ENCODE data around the gene BSN.
"Not testable (repeated sequence)": the region's sequence is repeated elsewhere in the genome, so short reads cannot be mapped to it uniquely, and the experiment has no call there.

BSN gene

DNA sequence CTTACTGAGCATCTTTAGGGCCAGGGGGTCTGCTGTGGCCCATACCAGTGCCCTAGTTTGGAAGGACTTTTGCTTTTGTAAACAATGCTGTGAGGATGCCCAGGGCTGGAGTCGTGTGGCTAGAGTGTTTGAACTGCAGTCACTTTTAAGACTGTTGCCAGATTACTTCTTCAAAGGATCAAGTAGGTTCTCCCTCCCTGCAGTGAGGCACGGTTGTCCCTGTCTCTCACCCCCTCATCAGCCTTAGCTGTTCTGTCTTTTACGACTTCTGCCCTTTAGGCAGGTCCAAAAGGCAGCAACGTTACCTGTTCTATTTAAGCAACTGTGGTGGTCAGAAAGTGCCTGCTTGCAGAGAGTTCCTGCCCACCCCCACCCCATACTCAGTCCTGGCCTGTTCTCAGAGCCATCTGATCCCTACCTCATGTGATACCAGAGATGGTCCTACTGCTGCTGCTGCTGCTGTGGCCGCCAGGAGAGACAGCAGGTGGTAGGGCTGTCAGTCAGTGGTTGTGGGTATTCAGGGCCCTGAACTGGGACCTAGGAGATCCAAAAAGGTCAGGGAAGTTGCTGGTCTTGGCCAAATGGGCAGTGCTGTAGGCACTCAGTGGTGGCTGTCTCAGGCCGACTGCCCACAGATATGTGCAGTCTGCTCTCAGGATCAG, 140.3 kb downstream of the BSN start:
- H3K4me3 ChIP-seq (replicated peaks; ENCODE audit: low read depth, low read length); DNase-seq (ENCODE audit: extremely low read depth, low read depth): not testable (repeated sequence)

DNA sequence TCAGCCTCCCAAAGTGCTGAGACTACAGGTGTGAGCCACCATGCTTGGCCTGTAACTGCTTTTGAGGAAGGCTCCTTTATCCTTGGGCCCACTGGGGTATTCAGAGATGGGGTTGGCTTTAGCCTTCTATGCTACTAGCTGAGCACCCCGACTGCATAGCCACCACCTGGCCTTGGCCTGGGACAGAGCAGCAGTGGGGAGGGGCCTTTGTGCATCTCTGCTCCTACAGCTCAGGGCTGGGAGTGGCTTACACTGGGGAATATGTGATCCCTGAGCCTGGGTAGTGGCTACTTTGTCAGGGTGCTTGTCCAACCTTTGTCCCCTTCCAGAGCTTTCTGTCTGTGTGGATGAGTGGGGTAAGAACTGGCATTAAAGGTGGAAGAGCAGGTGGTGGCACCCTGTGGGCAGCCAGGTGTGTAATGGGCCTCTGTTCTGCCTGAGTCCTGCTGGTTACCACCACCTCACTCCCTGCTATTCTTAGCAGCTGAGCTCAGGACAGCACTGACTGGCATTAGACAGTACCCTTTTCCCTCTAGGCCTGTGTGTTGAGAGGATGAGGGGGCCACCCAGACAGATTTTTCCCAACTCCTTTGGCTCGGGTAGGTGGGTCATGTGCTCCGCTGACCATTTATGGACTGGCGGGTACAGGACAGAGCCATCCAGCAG, 141.2 kb downstream of the BSN start:
- DNase-seq (ENCODE audit: extremely low read depth, low read depth); H3K4me3 ChIP-seq (replicated peaks; ENCODE audit: low read depth, low read length): not testable (repeated sequence)

DNA sequence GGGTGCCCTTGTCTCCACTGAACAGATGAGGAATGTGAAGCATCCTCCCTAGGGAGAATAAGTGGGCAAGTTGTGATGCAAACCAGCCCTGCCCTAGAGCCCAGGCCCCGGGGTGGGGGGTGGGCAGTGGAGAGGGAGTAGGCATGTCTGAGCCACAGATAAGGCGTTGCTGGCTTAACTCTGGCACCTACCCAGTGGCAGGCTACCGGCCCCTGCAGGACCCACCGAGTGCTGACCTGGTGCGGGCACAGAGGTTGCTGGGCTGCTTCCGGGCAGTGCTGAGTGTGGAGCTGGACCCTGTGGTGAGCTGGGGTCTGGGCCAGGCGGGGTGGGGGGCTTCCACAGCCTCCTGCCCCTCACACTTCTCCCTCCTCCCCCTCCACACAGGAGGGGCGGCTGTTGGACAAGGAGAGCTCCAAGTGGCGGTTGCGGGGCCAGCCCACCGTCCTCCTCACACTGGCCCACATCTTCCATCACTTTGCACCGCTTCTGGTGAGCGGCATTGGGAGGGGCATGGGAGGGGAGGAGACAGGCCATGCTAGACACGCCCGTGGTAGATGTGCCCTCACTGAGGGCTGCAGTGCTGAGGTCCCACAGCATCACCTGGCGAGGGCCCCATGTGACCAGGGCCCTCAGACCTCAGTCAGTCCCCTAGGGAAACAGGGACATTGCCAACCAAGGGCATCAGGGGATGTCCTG, 145.2 kb downstream of the BSN start:
- no peak for DNase-seq (ENCODE audit: extremely low read depth, low read depth)
- TF ChIP-seq, protein P1, sequence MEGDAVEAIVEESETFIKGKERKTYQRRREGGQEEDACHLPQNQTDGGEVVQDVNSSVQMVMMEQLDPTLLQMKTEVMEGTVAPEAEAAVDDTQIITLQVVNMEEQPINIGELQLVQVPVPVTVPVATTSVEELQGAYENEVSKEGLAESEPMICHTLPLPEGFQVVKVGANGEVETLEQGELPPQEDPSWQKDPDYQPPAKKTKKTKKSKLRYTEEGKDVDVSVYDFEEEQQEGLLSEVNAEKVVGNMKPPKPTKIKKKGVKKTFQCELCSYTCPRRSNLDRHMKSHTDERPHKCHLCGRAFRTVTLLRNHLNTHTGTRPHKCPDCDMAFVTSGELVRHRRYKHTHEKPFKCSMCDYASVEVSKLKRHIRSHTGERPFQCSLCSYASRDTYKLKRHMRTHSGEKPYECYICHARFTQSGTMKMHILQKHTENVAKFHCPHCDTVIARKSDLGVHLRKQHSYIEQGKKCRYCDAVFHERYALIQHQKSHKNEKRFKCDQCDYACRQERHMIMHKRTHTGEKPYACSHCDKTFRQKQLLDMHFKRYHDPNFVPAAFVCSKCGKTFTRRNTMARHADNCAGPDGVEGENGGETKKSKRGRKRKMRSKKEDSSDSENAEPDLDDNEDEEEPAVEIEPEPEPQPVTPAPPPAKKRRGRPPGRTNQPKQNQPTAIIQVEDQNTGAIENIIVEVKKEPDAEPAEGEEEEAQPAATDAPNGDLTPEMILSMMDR (IDR thresholded peaks at IDR 0.05; ENCODE audit: low read depth, low read length, missing control alignments) = no peak
- H3K4me3 ChIP-seq (replicated peaks; ENCODE audit: low read depth, low read length) = no peak overlapping the region

DNA sequence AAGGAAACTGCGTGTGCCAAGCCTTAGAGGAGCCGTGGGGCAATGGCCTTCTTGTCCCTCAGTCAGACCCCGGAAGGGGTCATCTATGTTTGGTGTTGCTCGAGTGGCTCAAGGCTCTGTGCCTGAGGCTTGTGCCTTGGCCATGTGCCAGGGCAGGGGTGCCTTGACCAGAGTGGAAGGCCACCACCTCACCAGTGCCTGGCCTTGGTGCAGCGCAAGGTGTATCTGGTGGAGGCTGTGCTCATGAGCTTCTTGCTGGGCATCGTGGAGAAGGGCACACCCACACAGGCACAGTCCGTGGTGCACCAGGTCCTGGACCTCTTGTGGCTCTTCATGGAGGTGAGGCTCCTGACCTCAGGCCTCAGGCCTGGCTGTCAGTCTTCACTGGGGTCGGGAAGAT, 145.7 kb downstream of the BSN start:
- no peak overlapping the region for H3K4me3 ChIP-seq (replicated peaks; ENCODE audit: low read depth, low read length)
- TF ChIP-seq, protein P1 (IDR thresholded peaks at IDR 0.05; ENCODE audit: low read depth, low read length, missing control alignments) = no peak
- no peak for DNase-seq (ENCODE audit: extremely low read depth, low read depth)

DNA sequence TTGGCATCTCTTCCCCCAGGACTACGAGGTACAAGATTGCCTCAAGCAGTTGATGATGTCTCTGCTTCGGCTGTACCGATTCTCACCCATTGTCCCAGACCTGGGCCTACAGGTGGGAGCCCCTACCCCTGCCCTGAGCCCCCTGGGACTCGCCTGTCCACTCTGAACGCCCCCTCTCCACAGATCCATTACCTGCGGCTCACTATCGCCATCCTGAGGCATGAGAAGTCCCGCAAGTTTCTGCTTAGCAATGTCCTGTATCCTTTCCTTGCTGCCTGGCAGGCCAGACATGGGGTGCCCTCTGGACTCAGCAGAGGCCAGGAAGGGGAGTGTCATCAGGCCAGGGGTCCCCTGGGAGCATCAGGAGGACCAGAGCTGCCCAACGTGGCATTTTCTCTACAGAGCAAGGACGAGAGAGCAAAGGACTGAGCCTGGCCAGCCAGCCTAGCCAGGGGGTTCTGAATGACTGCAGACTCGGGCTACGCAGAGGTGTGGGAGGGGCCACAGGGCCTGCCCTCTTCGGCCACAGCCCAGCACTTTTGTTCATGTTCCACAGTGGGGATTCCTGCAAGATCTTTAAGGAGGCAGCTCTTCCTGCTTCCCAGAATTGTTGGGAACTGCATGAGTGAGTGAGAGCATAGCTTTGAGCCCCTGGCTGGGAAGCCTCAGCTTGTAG, 146.3 kb downstream of the BSN start:
- no peak overlapping the region for H3K4me3 ChIP-seq (replicated peaks; ENCODE audit: low read depth, low read length)
- no peak for DNase-seq (ENCODE audit: extremely low read depth, low read depth)
- TF ChIP-seq, protein P1 (IDR thresholded peaks at IDR 0.05; ENCODE audit: low read depth, low read length, missing control alignments) = peak; percentile 16

DNA sequence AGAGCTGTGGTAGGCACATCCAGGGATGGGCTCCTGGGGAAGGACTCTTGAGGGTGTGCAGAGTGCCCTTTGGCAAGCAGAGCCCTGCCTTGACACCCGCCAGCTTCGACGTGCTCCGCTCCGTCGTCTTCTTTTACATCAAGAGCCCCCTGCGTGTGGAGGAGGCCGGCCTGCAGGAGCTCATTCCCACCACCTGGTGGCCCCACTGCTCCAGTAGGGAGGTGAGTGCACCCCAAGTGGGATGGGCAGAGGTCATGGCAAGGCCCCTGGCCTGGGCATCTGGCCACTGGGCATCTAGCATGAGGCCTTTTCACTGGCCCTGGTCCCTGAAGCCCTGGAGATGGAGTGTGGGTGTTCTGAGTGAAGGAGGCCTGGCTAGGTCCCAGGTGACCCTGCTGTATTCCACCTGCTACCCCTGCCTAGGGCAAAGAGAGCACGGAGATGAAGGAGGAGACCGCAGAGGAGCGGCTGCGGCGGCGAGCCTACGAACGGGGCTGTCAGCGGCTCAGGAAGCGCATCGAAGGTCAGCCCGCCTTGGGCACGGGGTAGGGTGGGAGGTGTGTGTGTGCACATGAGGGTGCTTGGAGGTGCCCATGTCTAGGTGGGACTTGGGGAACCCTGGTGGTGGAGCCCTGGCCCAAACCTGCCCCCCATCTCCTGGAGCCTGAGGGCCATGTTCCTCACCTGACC, 147.3 kb downstream of the BSN start:
- no peak overlapping the region for H3K4me3 ChIP-seq (replicated peaks; ENCODE audit: low read depth, low read length)
- TF ChIP-seq, protein P1 (IDR thresholded peaks at IDR 0.05; ENCODE audit: low read depth, low read length, missing control alignments) = peak; percentile 57
- DNase-seq (ENCODE audit: extremely low read depth, low read depth) = no peak

DNA sequence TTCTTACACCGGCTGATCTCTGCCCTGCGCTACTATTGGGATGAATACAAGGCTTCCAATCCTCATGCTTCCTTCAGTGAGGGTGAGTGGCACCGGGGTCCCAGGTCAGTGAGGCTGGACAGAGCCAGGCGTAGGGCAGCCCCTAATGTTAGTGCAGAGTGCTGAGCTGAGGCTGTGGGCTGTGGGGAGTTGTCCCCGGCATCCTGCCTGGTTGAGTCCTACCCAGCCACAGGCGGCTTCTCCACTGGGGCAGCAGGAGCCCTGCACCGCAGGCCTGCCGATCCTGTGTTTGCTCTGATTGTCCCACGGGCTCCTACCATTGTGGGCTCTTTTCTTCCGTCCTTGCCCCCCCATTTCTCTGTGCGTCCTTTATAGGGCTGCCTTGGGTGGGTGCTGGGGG, 148.4 kb downstream of the BSN start:
- TF ChIP-seq, protein P1 (IDR thresholded peaks at IDR 0.05; ENCODE audit: low read depth, low read length, missing control alignments) = no peak
- DNase-seq (ENCODE audit: extremely low read depth, low read depth) = no peak
- no peak overlapping the region for H3K4me3 ChIP-seq (replicated peaks; ENCODE audit: low read depth, low read length)
